NCI-H748 (cell line): Measurements from ENCODE around the gene SLC35B4.

ENCODE experiments used
- DNase-seq: peaks from one replicate; lab custom pipeline; 2025; ENCODE audit not compliant: unreplicated experiment; lab: John Stamatoyannopoulos, UW

SLC35B4 gene

GRCh38 chr7:134293002-134293740 is 23.6 kb downstream of the SLC35B4 start:
- DNase-seq, result no peak

GRCh38 chr7:134290286-134290685 is 26.4 kb downstream of the SLC35B4 start:
- no peak for DNase-seq

GRCh38 chr7:134289841-134290240 is 26.9 kb downstream of the SLC35B4 start:
- no peak for DNase-seq

- no peak for DNase-seq
Observed at GRCh38 chr7:134289423-134289822, 27.3 kb downstream of the SLC35B4 start.

- DNase-seq, result no peak
Observed at GRCh38 chr7:134287916-134288659, 28.6 kb downstream of the SLC35B4 start.

GRCh38 chr7:134284952-134285351 is 31.8 kb downstream of the SLC35B4 start:
- DNase-seq, result no peak

GRCh38 chr7:134284011-134284410 is 32.7 kb downstream of the SLC35B4 start:
- no peak for DNase-seq

GRCh38 chr7:134280508-134280907 is 36.2 kb downstream of the SLC35B4 start:
- DNase-seq, result no peak

- no peak for DNase-seq
Observed at GRCh38 chr7:134279898-134280297, 36.8 kb downstream of the SLC35B4 start.

- DNase-seq, result no peak
Observed at GRCh38 chr7:134279336-134279735, 37.4 kb downstream of the SLC35B4 start.

GRCh38 chr7:134278502-134279153 is 38.1 kb downstream of the SLC35B4 start:
- no peak for DNase-seq

GRCh38 chr7:134276951-134277350 is 39.8 kb downstream of the SLC35B4 start:
- DNase-seq, result no peak

- no peak for DNase-seq
Observed at GRCh38 chr7:134262322-134262721, 54.4 kb downstream of the SLC35B4 start.

GRCh38 chr7:134255814-134256213 is 60.9 kb downstream of the SLC35B4 start:
- DNase-seq, result peak; percentile 18

- DNase-seq, result peak; percentile 23
Observed at GRCh38 chr7:134254311-134254710, 62.4 kb downstream of the SLC35B4 start.

GRCh38 chr7:134248196-134248595 is 68.5 kb downstream of the SLC35B4 start:
- no peak for DNase-seq

GRCh38 chr7:134246761-134247160 is 70.0 kb downstream of the SLC35B4 start:
- no peak for DNase-seq

GRCh38 chr7:134246347-134246746 is 70.4 kb downstream of the SLC35B4 start:
- no peak for DNase-seq

GRCh38 chr7:134245253-134245652 is 71.5 kb downstream of the SLC35B4 start:
- DNase-seq, result no peak
